ENCODE data around the gene DEPP1.

- TF ChIP-seq POLR2AphosphoS5 (IDR thresholded peaks at IDR 0.05; ENCODE audit: low read depth, low read length) (no peak), SIN3A (IDR thresholded peaks at IDR 0.05; ENCODE audit: borderline replicate concordance, insufficient read depth, low read length) (no peak), TAF1 (IDR thresholded peaks at IDR 0.05; ENCODE audit: borderline replicate concordance, insufficient read depth, low read length) (no peak)
- TF ChIP-seq, protein P1, sequence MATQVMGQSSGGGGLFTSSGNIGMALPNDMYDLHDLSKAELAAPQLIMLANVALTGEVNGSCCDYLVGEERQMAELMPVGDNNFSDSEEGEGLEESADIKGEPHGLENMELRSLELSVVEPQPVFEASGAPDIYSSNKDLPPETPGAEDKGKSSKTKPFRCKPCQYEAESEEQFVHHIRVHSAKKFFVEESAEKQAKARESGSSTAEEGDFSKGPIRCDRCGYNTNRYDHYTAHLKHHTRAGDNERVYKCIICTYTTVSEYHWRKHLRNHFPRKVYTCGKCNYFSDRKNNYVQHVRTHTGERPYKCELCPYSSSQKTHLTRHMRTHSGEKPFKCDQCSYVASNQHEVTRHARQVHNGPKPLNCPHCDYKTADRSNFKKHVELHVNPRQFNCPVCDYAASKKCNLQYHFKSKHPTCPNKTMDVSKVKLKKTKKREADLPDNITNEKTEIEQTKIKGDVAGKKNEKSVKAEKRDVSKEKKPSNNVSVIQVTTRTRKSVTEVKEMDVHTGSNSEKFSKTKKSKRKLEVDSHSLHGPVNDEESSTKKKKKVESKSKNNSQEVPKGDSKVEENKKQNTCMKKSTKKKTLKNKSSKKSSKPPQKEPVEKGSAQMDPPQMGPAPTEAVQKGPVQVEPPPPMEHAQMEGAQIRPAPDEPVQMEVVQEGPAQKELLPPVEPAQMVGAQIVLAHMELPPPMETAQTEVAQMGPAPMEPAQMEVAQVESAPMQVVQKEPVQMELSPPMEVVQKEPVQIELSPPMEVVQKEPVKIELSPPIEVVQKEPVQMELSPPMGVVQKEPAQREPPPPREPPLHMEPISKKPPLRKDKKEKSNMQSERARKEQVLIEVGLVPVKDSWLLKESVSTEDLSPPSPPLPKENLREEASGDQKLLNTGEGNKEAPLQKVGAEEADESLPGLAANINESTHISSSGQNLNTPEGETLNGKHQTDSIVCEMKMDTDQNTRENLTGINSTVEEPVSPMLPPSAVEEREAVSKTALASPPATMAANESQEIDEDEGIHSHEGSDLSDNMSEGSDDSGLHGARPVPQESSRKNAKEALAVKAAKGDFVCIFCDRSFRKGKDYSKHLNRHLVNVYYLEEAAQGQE (IDR thresholded peaks at IDR 0.05; ENCODE audit: insufficient read depth in 1 of 2, low read depth in 2 of 2, low read length in 2 of 2), result no peak
Measured at GRCh38 chr10:44995914-44996669, 17.5 kb upstream of the DEPP1 start.
